Measurements from ENCODE around the gene DAP3. TPM values are rescaled to one million over a fixed set of nuclear protein-coding genes. Genes with fewer than 3 reads are reported as not detected.
"Not testable (repeated sequence)": the region's sequence is repeated elsewhere in the genome, so short reads cannot be mapped to it uniquely, and the experiment has no call there.

DAP3 gene
- 104 and 138 TPM in 2 replicates for total RNA-seq (2014; rRNA removed; shearing (Covaris generic))

DNA sequence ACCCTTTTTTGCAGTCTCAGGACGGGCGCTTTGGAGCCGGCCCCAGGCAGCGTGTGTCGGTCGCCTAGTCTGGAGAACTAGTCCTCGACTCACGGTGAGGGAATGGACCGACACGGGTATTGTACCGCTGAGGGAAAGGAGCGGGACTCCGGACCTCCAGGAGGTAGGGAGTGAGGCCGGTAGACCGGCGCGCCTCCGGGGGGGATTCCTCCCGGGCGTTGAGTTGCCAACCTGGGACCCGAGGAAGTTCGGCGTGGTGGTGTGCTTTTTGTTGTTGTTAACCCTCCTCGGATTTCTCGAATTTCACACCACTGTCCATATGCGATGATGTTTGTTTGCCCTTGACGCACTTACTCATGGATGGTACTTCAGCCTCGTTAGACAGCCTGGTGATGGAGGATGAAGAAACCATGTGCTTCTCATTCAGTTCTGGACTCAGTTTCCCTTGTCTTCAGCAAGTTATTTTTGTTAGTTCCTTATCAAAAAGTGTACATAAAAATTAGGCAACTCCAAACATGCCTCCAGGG is at the start of gene DAP3:
Gene DAP3 (plus strand): TSS at position 11 of the 527 bp plus-strand sequence. CDS start 20,689 bp downstream, outside the sequence.
- not testable (repeated sequence) for DNase-seq; H3K27me3 ChIP-seq (ENCODE audit: control insufficient read depth, insufficient read depth, low read length); H3K36me3 ChIP-seq (replicated peaks; ENCODE audit: control insufficient read depth, insufficient read depth, low read length)
- peak within 1 kb of the TSS; percentile 100 for H3K4me3 ChIP-seq (ENCODE audit: insufficient read depth, low read depth, low read length)

DNA sequence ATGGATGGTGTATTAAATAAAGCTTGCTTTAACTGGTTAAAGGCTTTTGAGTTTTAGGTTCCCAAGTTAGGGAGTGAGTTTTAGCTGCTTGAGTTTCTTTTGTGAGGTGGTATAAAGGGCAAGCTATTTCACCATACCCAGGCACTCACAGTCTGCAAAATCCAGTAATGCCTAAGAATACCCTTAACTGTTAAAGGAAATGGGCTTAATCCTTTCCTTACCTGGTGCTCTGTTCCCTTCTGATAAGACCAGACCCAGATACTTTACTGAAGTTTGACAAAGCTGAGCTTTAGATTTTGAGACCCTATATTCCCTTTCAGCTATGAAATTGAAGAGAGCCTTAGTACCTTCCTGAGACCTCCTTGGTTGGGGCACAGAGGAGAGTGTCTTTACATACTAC is 48.5 kb upstream of the DAP3 start:
- Histone ChIP-seq H3K36me3 (replicated peaks; ENCODE audit: control insufficient read depth, insufficient read depth, low read length) (no peaks in the 10 kb centered on the region), H3K27me3 (ENCODE audit: control insufficient read depth, insufficient read depth, low read length) (no peaks in the 10 kb centered on the region), H3K4me3 (ENCODE audit: insufficient read depth, low read depth, low read length) (no peak overlapping the region)
- no peak for DNase-seq

GRCh38 chr1:155642559-155643180 is 46.2 kb upstream of the DAP3 start:
- not testable (repeated sequence) for H3K4me3 ChIP-seq (ENCODE audit: insufficient read depth, low read depth, low read length); H3K36me3 ChIP-seq (replicated peaks; ENCODE audit: control insufficient read depth, insufficient read depth, low read length); DNase-seq; H3K27me3 ChIP-seq (ENCODE audit: control insufficient read depth, insufficient read depth, low read length)

DNA sequence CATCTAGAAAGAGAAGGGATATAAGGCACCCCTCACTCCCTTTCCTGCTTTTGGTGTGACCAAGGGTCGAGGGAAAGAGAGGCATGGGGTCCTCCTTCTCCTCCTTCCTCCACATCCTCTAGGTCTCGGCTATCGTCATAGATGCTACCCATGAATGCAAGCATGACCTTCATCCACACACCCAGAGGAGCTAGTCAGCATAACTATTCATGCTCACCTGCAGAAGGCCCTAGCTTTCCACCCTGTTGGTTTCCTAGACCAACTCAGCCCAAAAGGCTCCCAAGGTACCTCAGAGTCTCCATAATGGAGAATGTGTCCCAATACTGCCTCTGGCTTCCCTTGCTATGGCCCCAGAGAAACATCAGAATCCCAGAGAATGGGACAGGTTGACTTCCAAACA is 45.7 kb upstream of the DAP3 start:
- no peaks in the 10 kb centered on the region for H3K27me3 ChIP-seq (ENCODE audit: control insufficient read depth, insufficient read depth, low read length)
- DNase-seq, result no peak
- no peaks in the 10 kb centered on the region for H3K36me3 ChIP-seq (replicated peaks; ENCODE audit: control insufficient read depth, insufficient read depth, low read length)
- H3K4me3 ChIP-seq (ENCODE audit: insufficient read depth, low read depth, low read length), result no peak overlapping the region

GRCh38 chr1:155645034-155645598 is 43.8 kb upstream of the DAP3 start:
- no peaks in the 10 kb centered on the region for H3K36me3 ChIP-seq (replicated peaks; ENCODE audit: control insufficient read depth, insufficient read depth, low read length)
- no peaks in the 10 kb centered on the region for H3K27me3 ChIP-seq (ENCODE audit: control insufficient read depth, insufficient read depth, low read length)
- H3K4me3 ChIP-seq (ENCODE audit: insufficient read depth, low read depth, low read length), result no peak overlapping the region
- no peak for DNase-seq

GRCh38 chr1:155645648-155646047 is 43.2 kb upstream of the DAP3 start:
- Histone ChIP-seq H3K27me3 (ENCODE audit: control insufficient read depth, insufficient read depth, low read length) (no peaks in the 10 kb centered on the region), H3K4me3 (ENCODE audit: insufficient read depth, low read depth, low read length) (no peak overlapping the region), H3K36me3 (replicated peaks; ENCODE audit: control insufficient read depth, insufficient read depth, low read length) (no peaks in the 10 kb centered on the region)
- DNase-seq, result no peak

DNA sequence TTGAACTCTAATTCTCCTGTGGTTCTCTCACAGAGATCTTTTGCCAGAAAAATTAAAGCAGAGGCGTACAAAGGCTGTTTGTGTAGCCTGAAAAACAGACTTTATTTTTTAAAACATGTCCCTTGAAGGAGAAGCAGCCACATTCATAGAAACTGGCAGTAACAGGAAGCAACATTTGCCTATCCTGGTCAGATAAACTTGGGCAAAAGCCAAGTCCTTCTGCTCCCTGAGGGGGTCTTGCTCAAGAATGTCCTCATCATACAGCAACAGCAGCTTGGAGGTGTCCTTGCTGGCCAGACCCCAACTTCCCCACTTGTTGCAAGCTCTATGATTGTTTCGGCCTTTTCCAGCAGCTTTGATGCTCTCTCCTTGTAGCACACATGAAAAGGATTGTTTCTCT is 42.6 kb upstream of the DAP3 start:
- Histone ChIP-seq H3K36me3 (replicated peaks; ENCODE audit: control insufficient read depth, insufficient read depth, low read length) (no peaks in the 10 kb centered on the region), H3K27me3 (ENCODE audit: control insufficient read depth, insufficient read depth, low read length) (no peaks in the 10 kb centered on the region), H3K4me3 (ENCODE audit: insufficient read depth, low read depth, low read length) (no peak overlapping the region)
- no peak for DNase-seq

DNA sequence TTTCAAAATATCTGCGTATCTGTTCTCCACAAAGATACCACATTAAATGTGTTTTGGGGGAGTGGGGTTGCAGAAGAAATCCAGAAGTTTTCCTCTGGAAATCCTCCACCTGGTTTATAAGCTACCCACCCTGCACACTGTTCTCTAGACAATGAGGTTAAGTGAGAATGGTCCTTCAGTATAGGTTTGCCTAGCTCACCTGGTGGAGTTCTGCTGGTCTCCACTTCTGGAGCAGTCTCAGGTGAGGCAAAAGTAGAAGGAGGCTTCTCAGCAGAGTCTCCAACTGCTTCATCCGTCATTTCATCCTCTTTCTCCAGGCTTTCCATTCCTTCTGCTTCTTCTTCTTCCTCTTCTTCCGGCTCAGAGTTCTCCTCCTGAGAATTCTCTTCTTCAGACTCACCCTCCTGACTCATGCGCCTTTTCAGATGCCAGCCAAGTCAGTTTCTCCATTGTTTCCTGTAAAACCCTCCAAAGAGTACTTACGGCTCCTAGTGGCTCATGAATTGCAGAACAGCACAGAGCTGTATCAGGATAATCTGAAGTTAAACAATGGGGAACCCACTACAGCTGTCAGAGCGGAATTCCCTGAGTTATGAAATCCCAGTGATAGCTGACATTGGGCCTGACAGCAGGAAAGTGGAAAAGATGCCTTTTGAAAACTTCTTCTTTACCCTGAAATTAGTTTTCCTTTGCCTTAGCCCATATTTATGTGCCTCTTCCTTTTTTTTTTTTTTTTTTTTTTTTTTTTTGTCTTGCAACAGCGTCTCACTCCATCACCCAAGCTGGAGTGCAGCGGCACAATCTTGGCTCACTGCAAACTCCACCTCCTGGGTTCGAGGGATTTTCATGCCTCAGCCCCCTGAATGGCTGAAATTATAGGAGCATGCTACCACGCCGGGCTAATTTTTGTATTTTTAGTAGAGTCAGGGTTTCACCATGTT is 40.4 kb upstream of the DAP3 start:
- Histone ChIP-seq H3K36me3 (replicated peaks; ENCODE audit: control insufficient read depth, insufficient read depth, low read length) (no peaks in the 10 kb centered on the region), H3K27me3 (ENCODE audit: control insufficient read depth, insufficient read depth, low read length) (no peaks in the 10 kb centered on the region), H3K4me3 (ENCODE audit: insufficient read depth, low read depth, low read length) (no peak overlapping the region)
- DNase-seq, result peak; percentile 55

DNA sequence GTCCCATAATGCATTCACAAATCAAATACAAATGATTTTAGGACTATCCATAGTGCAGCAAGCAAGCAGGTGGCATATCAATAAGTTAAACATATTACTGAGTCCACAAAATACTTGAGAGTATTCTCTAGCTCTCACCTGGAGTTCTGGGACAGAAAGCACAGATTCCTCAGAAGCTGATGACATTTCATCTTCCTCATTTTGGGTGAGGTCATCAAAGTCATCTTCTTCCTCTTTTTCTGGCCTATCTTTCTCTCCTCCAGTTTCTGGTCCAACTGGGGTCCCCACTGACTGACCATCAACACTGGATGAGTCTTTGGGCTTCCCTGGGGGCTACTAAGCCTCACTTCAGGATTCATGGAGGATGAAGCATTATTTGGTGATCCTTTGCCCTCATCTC is 39.2 kb upstream of the DAP3 start:
- no peak overlapping the region for H3K4me3 ChIP-seq (ENCODE audit: insufficient read depth, low read depth, low read length)
- H3K36me3 ChIP-seq (replicated peaks; ENCODE audit: control insufficient read depth, insufficient read depth, low read length), result no peaks in the 10 kb centered on the region
- H3K27me3 ChIP-seq (ENCODE audit: control insufficient read depth, insufficient read depth, low read length), result no peaks in the 10 kb centered on the region
- no peak for DNase-seq

GRCh38 chr1:155650231-155650757 is 38.6 kb upstream of the DAP3 start:
- no peaks in the 10 kb centered on the region for H3K27me3 ChIP-seq (ENCODE audit: control insufficient read depth, insufficient read depth, low read length)
- DNase-seq, result no peak
- no peak overlapping the region for H3K4me3 ChIP-seq (ENCODE audit: insufficient read depth, low read depth, low read length)
- H3K36me3 ChIP-seq (replicated peaks; ENCODE audit: control insufficient read depth, insufficient read depth, low read length), result no peaks in the 10 kb centered on the region

DNA sequence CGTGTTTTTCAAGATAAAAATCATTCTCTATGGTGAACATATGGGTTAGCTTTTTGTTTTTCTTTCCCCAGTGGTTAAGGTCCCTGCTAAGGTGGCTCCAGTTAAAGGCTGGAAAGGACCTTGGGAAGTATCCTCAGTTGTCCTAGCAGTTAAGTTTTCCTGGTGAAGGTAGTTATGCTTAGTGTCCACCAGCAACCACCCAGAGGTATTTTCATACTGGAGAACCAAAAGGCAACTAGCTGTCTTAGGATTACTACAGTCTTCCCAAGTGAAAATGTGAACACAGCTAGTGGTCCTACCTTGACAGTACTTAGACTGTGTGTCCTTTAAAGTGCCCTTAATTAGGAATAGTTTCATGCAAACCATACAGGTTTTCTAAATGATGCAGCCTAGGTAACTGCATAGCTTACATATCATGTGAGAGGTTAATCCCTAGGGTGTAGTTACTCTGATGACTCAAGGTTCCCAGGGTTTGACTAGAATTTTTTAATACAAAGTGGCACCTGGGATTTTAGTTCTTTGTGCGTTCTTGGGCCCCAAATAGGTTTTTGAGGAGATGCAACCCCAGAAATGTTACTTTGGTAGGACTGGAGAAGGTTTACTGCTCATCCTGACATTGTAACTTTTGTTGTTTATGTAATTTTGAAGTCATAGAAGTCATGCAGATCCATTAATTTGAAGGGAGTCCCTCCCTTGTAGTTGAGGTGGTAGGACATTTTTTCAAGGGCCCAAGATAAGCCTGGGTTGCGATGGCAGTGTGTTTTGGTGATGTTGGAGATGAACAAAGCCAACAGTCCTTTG is 36.8 kb upstream of the DAP3 start:
- DNase-seq, result no peak
- Histone ChIP-seq H3K36me3 (replicated peaks; ENCODE audit: control insufficient read depth, insufficient read depth, low read length) (no peaks in the 10 kb centered on the region), H3K4me3 (ENCODE audit: insufficient read depth, low read depth, low read length) (no peak overlapping the region), H3K27me3 (ENCODE audit: control insufficient read depth, insufficient read depth, low read length) (no peaks in the 10 kb centered on the region)

DNA sequence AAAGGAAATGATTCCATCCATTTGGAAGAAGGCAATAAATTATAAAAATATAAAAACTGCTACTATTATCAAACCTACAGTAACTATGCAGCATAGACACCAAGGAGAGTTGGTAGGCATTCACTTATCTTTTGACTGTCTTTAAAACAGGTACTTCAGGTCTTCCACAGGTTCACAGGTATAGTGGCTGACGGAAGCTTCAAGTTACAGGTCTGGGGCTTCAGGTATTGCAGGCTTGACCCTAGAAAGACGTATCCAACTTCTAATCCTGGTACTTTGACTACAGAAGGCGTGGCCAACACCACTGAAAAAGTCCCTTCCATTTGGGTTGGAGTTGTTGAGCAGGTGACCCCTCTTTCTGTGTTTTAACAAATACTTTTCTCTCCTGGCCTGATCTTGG is 35.9 kb upstream of the DAP3 start:
- H3K4me3 ChIP-seq (ENCODE audit: insufficient read depth, low read depth, low read length), result no peak overlapping the region
- no peak for DNase-seq
- no peaks in the 10 kb centered on the region for H3K27me3 ChIP-seq (ENCODE audit: control insufficient read depth, insufficient read depth, low read length)
- H3K36me3 ChIP-seq (replicated peaks; ENCODE audit: control insufficient read depth, insufficient read depth, low read length), result no peaks in the 10 kb centered on the region

- no peak overlapping the region for H3K4me3 ChIP-seq (ENCODE audit: insufficient read depth, low read depth, low read length)
- peaks cover 12% of the 10 kb centered on the region for H3K36me3 ChIP-seq (replicated peaks; ENCODE audit: control insufficient read depth, insufficient read depth, low read length)
- H3K27me3 ChIP-seq (ENCODE audit: control insufficient read depth, insufficient read depth, low read length), result no peaks in the 10 kb centered on the region
- no peak for DNase-seq
These were observed 31.4 kb upstream of the DAP3 start for GRCh38 chr1:155657463-155657862.

GRCh38 chr1:155661239-155661638 is 27.7 kb upstream of the DAP3 start:
- peaks cover 19% of the 10 kb centered on the region for H3K36me3 ChIP-seq (replicated peaks; ENCODE audit: control insufficient read depth, insufficient read depth, low read length)
- not testable (repeated sequence) for DNase-seq; H3K27me3 ChIP-seq (ENCODE audit: control insufficient read depth, insufficient read depth, low read length); H3K4me3 ChIP-seq (ENCODE audit: insufficient read depth, low read depth, low read length)

All from H7 (cell line).